ENCODE results near the gene TIGD1.

DNA sequence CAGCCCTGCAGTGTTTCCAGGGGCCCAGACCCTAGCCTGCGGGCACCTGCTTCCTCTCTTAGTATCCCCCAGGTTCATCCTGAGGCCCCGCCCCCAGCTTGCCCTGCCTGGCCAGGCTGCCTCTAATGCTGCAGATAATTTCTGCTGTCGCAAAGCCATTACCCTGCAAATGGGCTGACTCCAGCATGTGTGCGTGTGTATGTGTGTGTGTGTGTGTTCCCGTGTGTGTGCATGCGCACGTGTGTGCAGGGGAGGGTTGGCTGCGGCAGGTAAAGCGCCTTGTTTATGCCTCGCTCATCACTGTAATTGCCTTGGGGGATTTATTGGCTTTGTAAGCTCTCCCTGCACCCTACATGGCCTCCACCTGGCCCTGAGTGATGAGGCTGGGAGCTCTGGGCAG is 37.8 kb downstream of the TIGD1 start:
- TF ChIP-seq, protein P1, sequence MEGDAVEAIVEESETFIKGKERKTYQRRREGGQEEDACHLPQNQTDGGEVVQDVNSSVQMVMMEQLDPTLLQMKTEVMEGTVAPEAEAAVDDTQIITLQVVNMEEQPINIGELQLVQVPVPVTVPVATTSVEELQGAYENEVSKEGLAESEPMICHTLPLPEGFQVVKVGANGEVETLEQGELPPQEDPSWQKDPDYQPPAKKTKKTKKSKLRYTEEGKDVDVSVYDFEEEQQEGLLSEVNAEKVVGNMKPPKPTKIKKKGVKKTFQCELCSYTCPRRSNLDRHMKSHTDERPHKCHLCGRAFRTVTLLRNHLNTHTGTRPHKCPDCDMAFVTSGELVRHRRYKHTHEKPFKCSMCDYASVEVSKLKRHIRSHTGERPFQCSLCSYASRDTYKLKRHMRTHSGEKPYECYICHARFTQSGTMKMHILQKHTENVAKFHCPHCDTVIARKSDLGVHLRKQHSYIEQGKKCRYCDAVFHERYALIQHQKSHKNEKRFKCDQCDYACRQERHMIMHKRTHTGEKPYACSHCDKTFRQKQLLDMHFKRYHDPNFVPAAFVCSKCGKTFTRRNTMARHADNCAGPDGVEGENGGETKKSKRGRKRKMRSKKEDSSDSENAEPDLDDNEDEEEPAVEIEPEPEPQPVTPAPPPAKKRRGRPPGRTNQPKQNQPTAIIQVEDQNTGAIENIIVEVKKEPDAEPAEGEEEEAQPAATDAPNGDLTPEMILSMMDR (conservative IDR thresholded peaks at IDR 0.05 in 1 of 2, IDR thresholded peaks at IDR 0.05 in 1 of 2; ENCODE audit: extremely low read depth in 1 of 2, insufficient read depth in 1 of 2, low read depth in 1 of 2, low read length in 2 of 2): no peak
- TF ChIP-seq EZH2 (IDR thresholded peaks at IDR 0.05; ENCODE audit: borderline replicate concordance, low read length): no peak

Data from mammary epithelial cell (primary cell).